K562 (cell line): Measurements from ENCODE around the gene KRT8.

Source experiments
- FOXK2 ChIP-seq, 2 experiments: fragments of 450-650 bp; IDR thresholded peaks in 1 of 2; conservative IDR thresholded peaks in 1 of 2; 2 replicates each; pipeline ENCODE4 v1.6.1; 2016; ENCODE audit warnings: low read depth in 2 of 2, mild to moderate bottlenecking in 1 of 2
- HNRNPH1 ChIP-seq: fragments of 200-400 bp; formaldehyde crosslinking; optimal IDR thresholded peaks from 2 replicates; pipeline ENCODE3; 2017; ENCODE audit warnings: low read depth, mild to moderate bottlenecking, low read length, moderate library complexity
- HNRNPLL ChIP-seq: fragments of 200-400 bp; formaldehyde crosslinking; IDR thresholded peaks from 2 replicates; pipeline ENCODE4 v1.6.1; 2017; ENCODE audit warnings: low read length, low read depth, mild to moderate bottlenecking; ENCODE audit not compliant: poor library complexity, severe bottlenecking
- MED1 ChIP-seq: sonication (generic); formaldehyde crosslinking; IDR thresholded peaks from 2 replicates; pipeline ENCODE4 v1.8.1; 2023; ENCODE audit warnings: missing genetic modification reagents, borderline replicate concordance
- NFIX ChIP-seq: fragments of 250-450 bp; sonication (Bioruptor Pico); IDR thresholded peaks from 2 replicates; pipeline ENCODE4 v1.4.0; 2020; ENCODE audit warnings: low read depth, mild to moderate bottlenecking, moderate library complexity
- SMARCB1 ChIP-seq: IDR thresholded peaks from 2 replicates; pipeline ENCODE4 v1.6.1; 2011; ENCODE audit warnings: improper control_type of control experiment, low read depth; ENCODE audit not compliant: insufficient read length
- TF ChIP-seq, protein P1 (sequence below), 3 experiments: IDR thresholded peaks in 2 of 3; conservative IDR thresholded peaks in 1 of 3; 2 replicates each; pipeline ENCODE4 v1.5.1; 2011 to 2012; ENCODE audit warnings: low read length in 3 of 3, mild to moderate bottlenecking in 3 of 3, control low read depth in 2 of 3, improper control_type of control experiment in 1 of 3, inconsistent platforms in 1 of 3, low read depth in 1 of 3, mixed read lengths in 1 of 3, moderate library complexity in 1 of 3; ENCODE audit not compliant: insufficient read depth in 2 of 3
- TF ChIP-seq, protein P2 (sequence below): sonication (generic); formaldehyde crosslinking; IDR thresholded peaks from 2 replicates; pipeline ENCODE4 v1.9.0; 2022; ENCODE audit warnings: mild to moderate bottlenecking, missing genetic modification reagents

DNA sequence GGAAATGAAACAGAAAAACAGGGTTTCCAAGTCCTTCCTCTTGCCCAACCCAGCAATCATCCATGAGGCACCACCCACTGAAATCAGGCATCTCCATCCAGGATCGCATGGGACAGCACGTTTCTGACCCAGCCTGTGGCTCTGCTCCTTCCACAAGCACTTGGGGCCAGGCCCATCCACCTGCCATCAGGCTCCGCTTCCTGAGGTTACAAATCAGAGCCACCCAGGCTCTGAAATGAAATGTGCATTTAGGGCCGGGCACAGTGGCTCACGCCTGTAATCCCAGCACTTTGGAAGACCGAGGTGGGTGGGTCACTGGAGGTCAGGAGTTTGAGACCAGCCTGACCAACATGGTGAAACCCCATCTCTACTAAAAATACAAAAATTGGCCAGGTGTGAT is 55.4 kb downstream of the KRT8 start:
- TF ChIP-seq NFIX (CRISPR knock-in tag) (no peak), HNRNPLL (no peak), SMARCB1 (no peak), FOXK2 (conservative IDR thresholded peaks at IDR 0.05 in 1 of 2, IDR thresholded peaks at IDR 0.05 in 1 of 2; ENCODE audit: low read depth in 2 of 2) (no peak), MED1 (CRISPR knock-in tag) (no peak), HNRNPH1 (no peak)
- TF ChIP-seq, protein P1, sequence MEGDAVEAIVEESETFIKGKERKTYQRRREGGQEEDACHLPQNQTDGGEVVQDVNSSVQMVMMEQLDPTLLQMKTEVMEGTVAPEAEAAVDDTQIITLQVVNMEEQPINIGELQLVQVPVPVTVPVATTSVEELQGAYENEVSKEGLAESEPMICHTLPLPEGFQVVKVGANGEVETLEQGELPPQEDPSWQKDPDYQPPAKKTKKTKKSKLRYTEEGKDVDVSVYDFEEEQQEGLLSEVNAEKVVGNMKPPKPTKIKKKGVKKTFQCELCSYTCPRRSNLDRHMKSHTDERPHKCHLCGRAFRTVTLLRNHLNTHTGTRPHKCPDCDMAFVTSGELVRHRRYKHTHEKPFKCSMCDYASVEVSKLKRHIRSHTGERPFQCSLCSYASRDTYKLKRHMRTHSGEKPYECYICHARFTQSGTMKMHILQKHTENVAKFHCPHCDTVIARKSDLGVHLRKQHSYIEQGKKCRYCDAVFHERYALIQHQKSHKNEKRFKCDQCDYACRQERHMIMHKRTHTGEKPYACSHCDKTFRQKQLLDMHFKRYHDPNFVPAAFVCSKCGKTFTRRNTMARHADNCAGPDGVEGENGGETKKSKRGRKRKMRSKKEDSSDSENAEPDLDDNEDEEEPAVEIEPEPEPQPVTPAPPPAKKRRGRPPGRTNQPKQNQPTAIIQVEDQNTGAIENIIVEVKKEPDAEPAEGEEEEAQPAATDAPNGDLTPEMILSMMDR (IDR thresholded peaks at IDR 0.05 in 2 of 3, conservative IDR thresholded peaks at IDR 0.05 in 1 of 3; ENCODE audit: insufficient read depth in 2 of 3, low read depth in 1 of 3, low read length in 3 of 3) = no peak
- TF ChIP-seq, protein P2, sequence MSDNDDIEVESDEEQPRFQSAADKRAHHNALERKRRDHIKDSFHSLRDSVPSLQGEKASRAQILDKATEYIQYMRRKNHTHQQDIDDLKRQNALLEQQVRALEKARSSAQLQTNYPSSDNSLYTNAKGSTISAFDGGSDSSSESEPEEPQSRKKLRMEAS (CRISPR knock-in tag) = no peak
